Stomach (tissue), 9 donors: ENCODE data around the gene PRKCB. TPM values are rescaled to one million over a fixed set of nuclear protein-coding genes. Genes with fewer than 3 reads are reported as not detected.

Source experiments
- DNase-seq, 2 donors: peaks; one replicate each; pipeline versions ENCODE4 v3.0.0 to v3.0.0-alpha.2; 2013 to 2019
- H3K27ac ChIP-seq, 5 donors: fragments of 200-600 bp in 4 of 5; sonication (generic) in 4 of 5; one replicate each; pipeline ENCODE4 v1.5.1; 2013 to 2019; ENCODE audit warnings: mild to moderate bottlenecking in 1 of 5, moderate library complexity in 1 of 5
- H3K27me3 ChIP-seq, 3 donors: fragments of 200-600 bp; sonication (generic); one replicate each; pipeline ENCODE4 v1.5.1; 2017 to 2019; ENCODE audit warnings: mixed run types in 1 of 3
- H3K36me3 ChIP-seq, 4 donors: fragments of 200-600 bp; sonication (generic); 1 replicate in 3 of 4; 2 replicates in 1 of 4; pipeline ENCODE4 v1.5.1; 2016 to 2019
- H3K4me1 ChIP-seq, 4 donors: fragments of 200-600 bp; sonication (generic); one replicate each; pipeline ENCODE4 v1.5.1; 2016 to 2019
- H3K4me3 ChIP-seq, 4 donors: fragments of 200-600 bp; sonication (generic) in 3 of 4; one replicate each; pipeline ENCODE4 v1.5.1; 2016 to 2019; ENCODE audit warnings: mild to moderate bottlenecking in 1 of 4
- H3K9me3 ChIP-seq, 4 donors: fragments of 200-600 bp; sonication (generic); one replicate each; pipeline ENCODE4 v1.5.1; 2016 to 2019
- EP300 ChIP-seq: sonication (generic); formaldehyde crosslinking; IDR thresholded peaks from one replicate; pipeline ENCODE4 v1.6.1; 2017; ENCODE audit warnings: antibody characterized with exemption
- POLR2A ChIP-seq, 4 donors: fragments of 450-650 bp; IDR thresholded peaks; one replicate each; pipeline ENCODE4 v1.6.1; 2016; ENCODE audit warnings: antibody characterized with exemption in 4 of 4, control low read depth in 2 of 4, mild to moderate bottlenecking in 1 of 4, moderate library complexity in 1 of 4
- POLR2AphosphoS5 ChIP-seq, 3 donors: sonication (generic); formaldehyde crosslinking; IDR thresholded peaks; one replicate each; pipeline ENCODE4 v1.6.1; 2016; ENCODE audit warnings: antibody characterized with exemption in 3 of 3
- WGBS, 5 donors: extraction: QIAGEN DNeasy Blood & Tissue Kit in 3 of 5; methylation state at CpG; one replicate each; pipeline versions ENCODE4 v1.1.5 to v1.1.7; 2013 to 2018; 5-methylcytosine and 5-hydroxymethylcytosine counted together
- intact Hi-C: fragments of 100-400 bp; cut with DNase I; formaldehyde crosslinking; loops from one replicate; pipeline ENCODE4 v1.15.1; 2023; ENCODE audit warnings: low total_unique reads
- polyA plus RNA-seq, 3 donors: library from polyadenylated mRNA; stranded (reverse); fragments of 200-250 nt; gene quantifications; one replicate each; pipeline ENCODE4 v1.2.3, GENCODE V29; 2013
- total RNA-seq, 5 donors: library from RNA; depleted of rRNA; stranded (reverse); fragments of >200 nt; gene quantifications; one replicate each; pipeline versions ENCODE4 v1.1.0 to v1.2.3, GENCODE V29; 2014 to 2016
- TF ChIP-seq, protein P1 (sequence below), 7 experiments: fragments of 450-650 bp in 4 of 7; fragments of 200-600 bp in 3 of 7; sonication (generic) in 3 of 7; IDR thresholded peaks; one replicate each; pipeline ENCODE4 v1.5.1; 2016 to 2019; ENCODE audit warnings: antibody characterized with exemption in 7 of 7, control low read depth in 2 of 7, mild to moderate bottlenecking in 1 of 7
- donor health status: healthy with polysubstance abuse.
- donor health status: Bipolar disorder and iron deficiency.
- donor health status: healthy.

The PRKCB gene
- total and polyA plus RNA-seq, 8 donors: 1.1 to 49.6 (median 14.7) TPM

DNA sequence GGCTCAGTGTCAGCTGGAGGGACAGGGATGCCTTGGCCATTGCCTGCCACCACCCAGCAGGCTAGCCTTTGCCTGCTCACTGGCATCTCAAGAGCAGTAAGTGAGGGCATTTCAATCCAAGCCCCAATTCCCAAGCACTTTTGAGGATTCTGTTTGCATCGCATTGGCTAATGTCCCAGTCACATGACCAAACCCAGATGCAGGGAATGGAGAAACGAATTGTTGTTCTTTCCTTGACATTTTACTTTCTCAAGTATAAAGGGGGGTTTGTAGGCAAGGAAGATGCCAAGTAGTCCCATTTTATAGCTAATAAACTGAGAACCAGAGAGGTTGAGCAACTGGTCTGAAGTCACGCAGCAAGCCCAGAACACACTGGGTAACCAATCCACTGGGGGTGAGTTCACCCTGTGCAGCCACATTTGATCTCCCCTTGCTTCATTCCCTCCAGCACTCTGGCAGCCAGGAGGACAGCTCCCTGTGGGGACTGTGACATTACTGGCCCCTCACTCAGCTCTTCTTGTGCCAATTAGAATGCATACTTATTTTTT, 226.6 kb downstream of the PRKCB start:
- DNase-seq: no peak
- Histone ChIP-seq H3K36me3 (peaks cover 0 to 5% (median 0%) of the 10 kb centered on the region in 4 donors), H3K4me1 (no peaks in the 10 kb centered on the region), H3K4me3 (no peak overlapping the region), H3K27me3 (peaks cover 0 to 10% (median 0%) of the 10 kb centered on the region in 3 donors), H3K9me3 (peaks cover 0 to 19% (median 2%) of the 10 kb centered on the region in 4 donors), H3K27ac (no peak overlapping the region)
- intact Hi-C loops: no loop called here
- TF ChIP-seq EP300: no peak
- TF ChIP-seq, protein P1, sequence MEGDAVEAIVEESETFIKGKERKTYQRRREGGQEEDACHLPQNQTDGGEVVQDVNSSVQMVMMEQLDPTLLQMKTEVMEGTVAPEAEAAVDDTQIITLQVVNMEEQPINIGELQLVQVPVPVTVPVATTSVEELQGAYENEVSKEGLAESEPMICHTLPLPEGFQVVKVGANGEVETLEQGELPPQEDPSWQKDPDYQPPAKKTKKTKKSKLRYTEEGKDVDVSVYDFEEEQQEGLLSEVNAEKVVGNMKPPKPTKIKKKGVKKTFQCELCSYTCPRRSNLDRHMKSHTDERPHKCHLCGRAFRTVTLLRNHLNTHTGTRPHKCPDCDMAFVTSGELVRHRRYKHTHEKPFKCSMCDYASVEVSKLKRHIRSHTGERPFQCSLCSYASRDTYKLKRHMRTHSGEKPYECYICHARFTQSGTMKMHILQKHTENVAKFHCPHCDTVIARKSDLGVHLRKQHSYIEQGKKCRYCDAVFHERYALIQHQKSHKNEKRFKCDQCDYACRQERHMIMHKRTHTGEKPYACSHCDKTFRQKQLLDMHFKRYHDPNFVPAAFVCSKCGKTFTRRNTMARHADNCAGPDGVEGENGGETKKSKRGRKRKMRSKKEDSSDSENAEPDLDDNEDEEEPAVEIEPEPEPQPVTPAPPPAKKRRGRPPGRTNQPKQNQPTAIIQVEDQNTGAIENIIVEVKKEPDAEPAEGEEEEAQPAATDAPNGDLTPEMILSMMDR (IDR thresholded peaks at IDR 0.05): no peak
- TF ChIP-seq POLR2A (IDR thresholded peaks at IDR 0.05): no peak
- no peak for TF ChIP-seq POLR2AphosphoS5 (IDR thresholded peaks at IDR 0.05)
- 69 to 87% (median 76%) methylated on average over 3 of the region's 3 CpGs for WGBS, 5 donors

DNA sequence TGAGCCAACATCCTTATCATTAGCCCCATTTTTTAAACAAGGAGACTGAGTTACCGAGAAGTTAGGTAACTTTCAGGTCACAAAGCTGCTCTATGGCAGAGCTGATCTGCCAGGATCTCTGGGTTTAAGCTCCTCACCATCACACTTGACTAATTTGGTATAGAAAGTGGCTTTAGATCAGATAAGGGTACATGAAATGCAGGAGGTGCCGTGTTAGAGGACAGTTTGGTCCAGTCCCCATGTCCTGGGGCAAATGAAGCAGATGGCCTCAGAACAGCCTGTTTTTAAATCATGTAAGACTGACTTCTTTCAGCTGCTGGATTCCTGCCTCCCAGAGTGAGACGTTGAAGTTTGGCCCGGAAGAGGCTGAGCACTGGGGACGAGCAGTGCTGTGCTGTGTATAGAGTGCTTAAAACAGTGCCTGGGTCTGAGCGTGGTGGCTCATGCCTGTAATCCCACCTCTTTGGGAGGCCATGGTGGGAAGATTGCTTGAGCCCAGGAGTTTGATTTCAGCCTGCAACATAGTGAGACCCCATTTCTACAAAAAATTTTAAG, 233.3 kb downstream of the PRKCB start:
- H3K27ac ChIP-seq: no peak overlapping the region
- peaks cover 0 to 2% (median 0%) of the 10 kb centered on the region in 4 donors for H3K36me3 ChIP-seq
- no peaks in the 10 kb centered on the region for H3K27me3 ChIP-seq
- intact Hi-C loops: no loop called here
- DNase-seq: no peak
- H3K4me1 ChIP-seq: peaks cover 0 to 6% (median 0%) of the 10 kb centered on the region in 4 donors
- WGBS, 5 donors: 74 to 82% (median 77%) methylated on average over 6 of the region's 6 CpGs
- TF ChIP-seq EP300 (no peak), POLR2AphosphoS5 (IDR thresholded peaks at IDR 0.05) (no peak), POLR2A (IDR thresholded peaks at IDR 0.05) (no peak)
- TF ChIP-seq, protein P1 (IDR thresholded peaks at IDR 0.05): no peak
- H3K9me3 ChIP-seq: peaks cover 0 to 2% (median under 1%) of the 10 kb centered on the region in 4 donors
- H3K4me3 ChIP-seq: no peak overlapping the region

DNA sequence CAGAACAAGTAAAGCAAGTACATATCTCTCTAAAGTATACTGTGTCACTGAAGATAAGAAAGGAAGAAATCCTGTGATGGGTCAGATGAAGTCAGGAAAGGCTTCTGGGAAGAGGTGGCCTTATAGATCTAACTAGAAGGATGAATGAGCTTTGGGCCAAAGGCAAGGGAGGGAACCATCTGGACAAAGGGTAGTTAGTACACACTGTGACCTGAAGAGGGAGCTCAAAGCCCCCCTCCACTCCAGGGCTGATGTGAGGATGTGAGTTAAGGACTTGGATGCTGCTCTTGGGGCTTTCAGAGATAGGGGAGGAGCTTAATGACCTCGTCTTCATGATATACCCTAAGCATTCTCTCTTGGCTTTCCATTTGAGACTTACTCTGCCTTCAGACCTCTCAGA, 235.1 kb downstream of the PRKCB start:
- TF ChIP-seq POLR2AphosphoS5 (IDR thresholded peaks at IDR 0.05) (no peak), EP300 (no peak), POLR2A (IDR thresholded peaks at IDR 0.05) (no peak)
- TF ChIP-seq, protein P1 (IDR thresholded peaks at IDR 0.05): peak in 1 of 7 experiments; percentile 7
- Histone ChIP-seq H3K9me3 (no peaks in the 10 kb centered on the region), H3K36me3 (no peaks in the 10 kb centered on the region), H3K4me1 (peaks cover 0 to 6% (median 0%) of the 10 kb centered on the region in 4 donors), H3K4me3 (no peak overlapping the region), H3K27me3 (no peaks in the 10 kb centered on the region), H3K27ac (no peak overlapping the region)
- WGBS, 5 donors: 9 to 38% (median 20%) methylated on average over 1 of the region's 1 CpG
- intact Hi-C loops: no loop called here
- DNase-seq: peak in 1 of 2 donors; percentile 28

DNA sequence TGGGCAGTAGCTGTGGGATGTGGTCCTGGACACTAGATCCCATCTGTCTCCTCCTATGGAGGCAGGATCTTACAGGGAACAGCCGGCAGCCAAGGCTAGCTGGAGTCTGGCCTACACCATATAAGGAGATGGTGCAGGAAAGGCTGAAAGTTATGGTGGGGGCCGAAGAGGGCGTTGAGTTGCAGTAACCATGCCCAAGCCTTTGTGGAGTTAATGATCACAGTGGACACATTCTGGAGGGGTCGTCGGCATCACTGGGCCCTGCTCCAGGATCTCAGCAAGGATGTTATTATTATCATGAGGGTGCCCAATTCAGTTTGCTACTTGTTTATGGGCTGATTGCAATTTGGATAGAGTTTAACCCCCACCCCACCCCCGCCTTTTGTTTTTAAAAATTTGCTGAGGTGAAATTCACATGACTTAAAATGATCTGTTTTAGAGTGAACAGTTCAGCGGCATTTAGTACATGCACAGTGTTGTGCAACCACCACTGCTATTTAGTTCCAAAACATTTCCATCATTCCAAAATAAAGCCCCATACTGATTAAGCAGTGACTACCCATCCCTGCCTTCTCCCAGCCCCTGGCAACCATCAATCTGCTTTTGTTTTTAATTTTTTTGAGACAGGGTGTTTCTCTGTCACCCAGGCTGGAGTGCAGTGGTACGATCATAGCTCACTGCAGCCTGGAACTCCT, 236.0 kb downstream of the PRKCB start:
- Histone ChIP-seq H3K9me3 (no peaks in the 10 kb centered on the region), H3K4me3 (no peak overlapping the region), H3K27ac (no peak overlapping the region), H3K4me1 (peaks cover 0 to 6% (median 0%) of the 10 kb centered on the region in 4 donors), H3K27me3 (no peaks in the 10 kb centered on the region), H3K36me3 (no peaks in the 10 kb centered on the region)
- 78 to 87% (median 83%) methylated on average over 8 of the region's 8 CpGs for whole genome bisulfite sequencing, 5 donors
- no peak for DNase-seq
- TF ChIP-seq POLR2A (IDR thresholded peaks at IDR 0.05) (no peak), POLR2AphosphoS5 (IDR thresholded peaks at IDR 0.05) (no peak), EP300 (no peak)
- TF ChIP-seq, protein P1 (IDR thresholded peaks at IDR 0.05): no peak
- intact Hi-C loops: no loop called here
